HepG2 (cell line): Measurements from ENCODE around the gene GTF2F2. TPM values are rescaled to one million over a fixed set of nuclear protein-coding genes. Genes with fewer than 3 reads are reported as not detected.

Experiments used
- ATAC-seq: fragments of 200-7000 bp; cut with Tn5 transposase; 3 replicates; pipeline ENCODE4 v1.9.1; 2020; ENCODE audit warnings: mild to moderate bottlenecking, moderate library complexity
- BruUV-seq: library from RNA; stranded (reverse); fragments of 400-500 nt; replicated peaks from 2 replicates; lab custom pipeline; 2021; lab: Mats Ljungman, UMichigan
- CTCF ChIA-PET: fragments of 300-600 bp; formaldehyde crosslinking; extraction: SDS; loops from one replicate; lab custom pipeline; 2021; ENCODE audit warnings: low total read pairs, inconsistent platforms, low intra/inter-chr PET ratio; lab: Yijun Ruan, JAX
- POLR2A ChIA-PET: fragments of 350-600 bp; sonication (Branson Sonifier 250); formaldehyde crosslinking; loops from one replicate; lab custom pipeline; 2020; ENCODE audit warnings: antibody characterized with exemption, inconsistent platforms; lab: Yijun Ruan, JAX
- DNase-seq: peaks from one replicate; pipeline ENCODE4 v3.0.0-alpha.2; 2015; ENCODE audit warnings: low spot score
- FAIRE-seq: peaks from 3 replicates; lab custom pipeline; 2011; peaks lifted over from hg19 to GRCh38; lab: Jason Lieb, UNC
- H2AFZ ChIP-seq: one replicate; pipeline ENCODE4 v1.6.1; 2011; ENCODE audit warnings: low read length, inconsistent platforms
- H3K27ac ChIP-seq: fragments of 300-600 bp; 3 replicates; pipeline ENCODE4 v1.8.0; 2011; ENCODE audit warnings: mixed run types, mild to moderate bottlenecking, mixed read lengths, low read length, inconsistent platforms; ENCODE audit not compliant: insufficient read depth; ENCODE audit errors: extremely low read length
- H3K27me3 ChIP-seq, 2 experiments: fragments of 200-600 bp in 1 of 2; 2 replicates in 1 of 2; 3 replicates in 1 of 2; pipeline versions ENCODE4 v1.6.0 to v1.8.0; 2011; ENCODE audit warnings: low read length in 2 of 2, mild to moderate bottlenecking in 2 of 2, moderate library complexity in 2 of 2, inconsistent platforms in 1 of 2; ENCODE audit not compliant: insufficient read depth in 2 of 2, control insufficient read depth in 1 of 2
- H3K36me3 ChIP-seq, 2 experiments: fragments of 200-600 bp in 1 of 2; replicated peaks in 1 of 2; 2 replicates in 1 of 2; 3 replicates in 1 of 2; pipeline versions ENCODE4 v1.5.1 to v1.8.0; 2011; ENCODE audit warnings: low read length in 2 of 2, inconsistent platforms in 1 of 2; ENCODE audit not compliant: insufficient read depth in 2 of 2, control insufficient read depth in 1 of 2
- H3K4me1 ChIP-seq: 2 replicates; pipeline ENCODE4 v1.5.1; 2012; ENCODE audit warnings: low read length, inconsistent platforms; ENCODE audit not compliant: insufficient read depth
- H3K4me2 ChIP-seq: 2 replicates; pipeline ENCODE4 v1.6.0; 2011; ENCODE audit warnings: low read depth, low read length, inconsistent platforms
- H3K4me3 ChIP-seq, 3 experiments: fragments of 200-600 bp in 1 of 3; sonication (generic), shearing (Covaris generic) in 1 of 3; replicated peaks in 1 of 3; 2 replicates each; pipeline ENCODE4 v1.5.1; 2011 to 2016; ENCODE audit warnings: low read length in 3 of 3, inconsistent platforms in 2 of 3, low read depth in 2 of 3, mild to moderate bottlenecking in 2 of 3, control low read depth in 1 of 3, mixed read lengths in 1 of 3; ENCODE audit not compliant: insufficient read depth in 1 of 3
- H3K79me2 ChIP-seq: one replicate; pipeline ENCODE4 v1.6.1; 2011; ENCODE audit warnings: low read length, inconsistent platforms; ENCODE audit not compliant: insufficient read depth
- H3K9ac ChIP-seq: 2 replicates; pipeline ENCODE4 v1.6.0; 2011; ENCODE audit warnings: mild to moderate bottlenecking, low read depth, low read length, inconsistent platforms; ENCODE audit not compliant: insufficient read depth
- H3K9me3 ChIP-seq: 2 replicates; pipeline ENCODE4 v1.5.1; 2012; ENCODE audit warnings: mild to moderate bottlenecking, low read length
- H4K20me1 ChIP-seq: 2 replicates; pipeline ENCODE4 v1.6.0; 2011; ENCODE audit warnings: inconsistent platforms, mild to moderate bottlenecking, low read length, moderate library complexity; ENCODE audit not compliant: insufficient read depth
- HMG20B ChIP-seq: conservative IDR thresholded peaks from 2 replicates; pipeline ENCODE4 v1.6.1; 2016; ENCODE audit warnings: missing genetic modification reagents, missing compliant biosample characterization
- MAX ChIP-seq: IDR thresholded peaks from 2 replicates; pipeline ENCODE4 v1.6.1; 2012; ENCODE audit warnings: inconsistent platforms
- MBD4 ChIP-seq: IDR thresholded peaks from 2 replicates; pipeline ENCODE4 v1.6.1; 2012; ENCODE audit warnings: low read length, inconsistent platforms, borderline replicate concordance
- MLXIP ChIP-seq: sonication (generic); formaldehyde crosslinking; IDR thresholded peaks from 2 replicates; pipeline ENCODE4 v1.9.0; 2021; ENCODE audit warnings: missing genetic modification reagents, borderline replicate concordance
- NPAS2 ChIP-seq: sonication (generic); formaldehyde crosslinking; IDR thresholded peaks from 2 replicates; pipeline ENCODE4 v1.8.0; 2022; ENCODE audit warnings: mild to moderate bottlenecking, missing genetic modification reagents, borderline replicate concordance
- PHB2 ChIP-seq: fragments of 450-650 bp; IDR thresholded peaks from 2 replicates; pipeline ENCODE4 v1.6.1; 2018; ENCODE audit not compliant: partially characterized antibody
- TRIM24 ChIP-seq: sonication (generic); formaldehyde crosslinking; IDR thresholded peaks from 2 replicates; pipeline ENCODE4 v1.8.0; 2022; ENCODE audit warnings: mild to moderate bottlenecking, missing genetic modification reagents
- U2AF1 ChIP-seq: fragments of 200-400 bp; formaldehyde crosslinking; optimal IDR thresholded peaks from 2 replicates; pipeline ENCODE3; 2017; ENCODE audit warnings: mild to moderate bottlenecking, low read depth, low read length
- ZBTB14 ChIP-seq: sonication (generic); formaldehyde crosslinking; IDR thresholded peaks from 2 replicates; pipeline ENCODE4 v1.4.0; 2020; ENCODE audit warnings: missing genetic modification reagents
- ZNF770 ChIP-seq: sonication (generic); formaldehyde crosslinking; IDR thresholded peaks from 2 replicates; pipeline ENCODE4 v1.5.0; 2020; ENCODE audit warnings: mild to moderate bottlenecking, missing genetic modification reagents
- WGBS: methylation state at CpG from one replicate; pipeline ENCODE4 v1.1.6; 2017; ENCODE audit warnings: low lambda C conversion rate; 5-methylcytosine and 5-hydroxymethylcytosine counted together
- in situ Hi-C: cut with HindIII; loops from 2 replicates; pipeline ENCODE4 v1.10.0; 2017; ENCODE audit warnings: low pct_unique_long_range_greater_than_20kb; ENCODE audit not compliant: extremely low pct_ligation_motif_present
- intact Hi-C: fragments of 100-400 bp; cut with micrococcal nuclease; formaldehyde crosslinking; loops from one replicate; pipeline ENCODE4 v1.10.0; 2022; ENCODE audit not compliant: unreplicated experiment
- polyA plus RNA-seq, 8 experiments: library from polyadenylated mRNA; depleted of rRNA in 3 of 8; stranded (reverse) in 7 of 8; unstranded in 1 of 8; fragments of >200 nt; fragmentation: Illumina TruSeq in 4 of 8; extraction: Trizol in 4 of 8; gene quantifications; 2 replicates each; pipeline versions ENCODE4 v1.2.1 to v1.2.3, GENCODE V29; 2011 to 2016; ENCODE audit warnings: low read depth in 4 of 8, missing spikeins in 1 of 8, mixed read lengths in 1 of 8; ENCODE audit not compliant: insufficient read depth in 1 of 8
- total RNA-seq, 5 experiments: library from RNA; depleted of rRNA; stranded (reverse); fragments of >200 nt; fragmentation: Illumina TruSeq; extraction: Trizol; gene quantifications; 2 replicates each; pipeline ENCODE4 v1.2.3, GENCODE V29; 2016; ENCODE audit warnings: low read depth in 1 of 5

GTF2F2 gene
- total and polyA plus RNA-seq, 2 of the 13 experiments (the other 11 are each of a cell fraction or from before 2014, with no cell fraction given): 10.6 to 32.8 TPM

GRCh38 chr13:45220403-45220802 is 100.1 kb downstream of the GTF2F2 start (continued):
- no peak for TF ChIP-seq ZNF770 (CRISPR knock-in tag)
- TF ChIP-seq U2AF1: no peak
- no peak for TF ChIP-seq MLXIP (CRISPR knock-in tag)

- H3K4me2 ChIP-seq: no peak overlapping the region
- H2AFZ ChIP-seq: no peak overlapping the region
- no peak for ATAC-seq
- ChIA-PET CTCF (no interaction called here), POLR2A (no interaction called here)
- no TSS peak for BruUV-seq
- no peak overlapping the region for H3K4me3 ChIP-seq
- 97% methylated on average over 3 of the region's 3 CpGs for WGBS
- no peak for FAIRE-seq
- H3K36me3 ChIP-seq: no peaks in the 10 kb centered on the region
- H3K9ac ChIP-seq: no peak overlapping the region
- no peak overlapping the region for H3K27ac ChIP-seq
- in situ Hi-C loops: no loop called here
- H3K9me3 ChIP-seq: no peaks in the 10 kb centered on the region
- H4K20me1 ChIP-seq: no peaks in the 10 kb centered on the region
- intact Hi-C loops: no loop called here
- DNase-seq: no peak
- H3K4me1 ChIP-seq: peaks cover 24% of the 10 kb centered on the region
- no peaks in the 10 kb centered on the region for H3K27me3 ChIP-seq
- no peaks in the 10 kb centered on the region for H3K79me2 ChIP-seq
- no peak for TF ChIP-seq NPAS2 (CRISPR knock-in tag)
- TF ChIP-seq ZBTB14 (CRISPR knock-in tag): no peak
- no peak for TF ChIP-seq HMG20B
- no peak for TF ChIP-seq MBD4
- no peak for TF ChIP-seq TRIM24 (CRISPR knock-in tag)
- no peak for TF ChIP-seq MAX
- no peak for TF ChIP-seq PHB2
Measured at GRCh38 chr13:45222516-45222915, 102.2 kb downstream of the GTF2F2 start.
